ENCODE measurements around the gene CYREN. TPM values are rescaled to one million over a fixed set of nuclear protein-coding genes. Genes with fewer than 3 reads are reported as not detected.
A peak's percentile ranks its signal among the peaks of the same experiment; 100 is the strongest.

Gene CYREN
- total and polyA plus RNA-seq, 8 donors = 13.9 to 29.0 (median 23.8) TPM

DNA sequence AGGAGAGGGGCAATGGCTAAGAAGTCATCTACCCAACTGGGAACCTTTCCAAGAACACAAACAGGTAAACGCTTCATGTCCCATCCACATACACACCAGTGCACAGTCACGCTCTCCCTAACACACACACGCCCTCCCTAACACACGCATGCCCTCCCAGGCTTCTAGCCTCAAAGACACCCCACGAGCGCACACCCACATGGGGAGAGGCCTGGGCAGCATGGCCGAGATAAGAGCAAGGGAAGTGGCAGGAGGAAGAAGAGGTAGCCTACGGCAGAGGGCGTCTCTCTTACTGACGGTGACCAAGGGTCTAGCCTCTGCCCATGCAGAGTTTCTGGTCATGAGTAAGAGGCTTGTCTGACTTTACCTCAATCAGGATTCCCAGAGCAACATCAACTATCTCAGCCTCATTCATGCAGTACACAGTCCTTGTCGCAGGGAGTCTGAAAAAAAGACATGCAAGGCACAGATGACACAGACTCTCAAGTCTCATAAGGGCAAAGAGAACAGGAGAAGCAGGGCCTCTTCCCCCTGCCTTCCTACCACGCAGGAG lies 3.1 kb downstream of the CYREN start:
- Histone ChIP-seq H3K27me3 (no peaks in the 10 kb centered on the region), H3K4me3 (no peak overlapping the region), H3K4me1 (peaks cover 5 to 18% (median 13%) of the 10 kb centered on the region in 3 donors), H3K36me3 (peaks cover 0 to 28% (median 0%) of the 10 kb centered on the region in 3 donors), H3K27ac (peak overlapping the region in 2 of 4 donors; percentile 41 to 48), H3K9me3 (no peaks in the 10 kb centered on the region)
- DNase-seq (no peak), ATAC-seq (no peak), FAIRE-seq (no peak)
- 83 to 87% methylated on average over 12 of the region's 12 CpGs for WGBS, 2 donors
- TF ChIP-seq, protein P1, sequence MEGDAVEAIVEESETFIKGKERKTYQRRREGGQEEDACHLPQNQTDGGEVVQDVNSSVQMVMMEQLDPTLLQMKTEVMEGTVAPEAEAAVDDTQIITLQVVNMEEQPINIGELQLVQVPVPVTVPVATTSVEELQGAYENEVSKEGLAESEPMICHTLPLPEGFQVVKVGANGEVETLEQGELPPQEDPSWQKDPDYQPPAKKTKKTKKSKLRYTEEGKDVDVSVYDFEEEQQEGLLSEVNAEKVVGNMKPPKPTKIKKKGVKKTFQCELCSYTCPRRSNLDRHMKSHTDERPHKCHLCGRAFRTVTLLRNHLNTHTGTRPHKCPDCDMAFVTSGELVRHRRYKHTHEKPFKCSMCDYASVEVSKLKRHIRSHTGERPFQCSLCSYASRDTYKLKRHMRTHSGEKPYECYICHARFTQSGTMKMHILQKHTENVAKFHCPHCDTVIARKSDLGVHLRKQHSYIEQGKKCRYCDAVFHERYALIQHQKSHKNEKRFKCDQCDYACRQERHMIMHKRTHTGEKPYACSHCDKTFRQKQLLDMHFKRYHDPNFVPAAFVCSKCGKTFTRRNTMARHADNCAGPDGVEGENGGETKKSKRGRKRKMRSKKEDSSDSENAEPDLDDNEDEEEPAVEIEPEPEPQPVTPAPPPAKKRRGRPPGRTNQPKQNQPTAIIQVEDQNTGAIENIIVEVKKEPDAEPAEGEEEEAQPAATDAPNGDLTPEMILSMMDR (IDR thresholded peaks at IDR 0.05) = no peak
- intact Hi-C loops (cut with DNase I) = loop anchor here in 2 of 3 donors (10.0 kb wide), 2 partner anchors 173 to 183 kb away; partner anchors contain the start of gene AGBL3 (in 1 of the 2)

DNA sequence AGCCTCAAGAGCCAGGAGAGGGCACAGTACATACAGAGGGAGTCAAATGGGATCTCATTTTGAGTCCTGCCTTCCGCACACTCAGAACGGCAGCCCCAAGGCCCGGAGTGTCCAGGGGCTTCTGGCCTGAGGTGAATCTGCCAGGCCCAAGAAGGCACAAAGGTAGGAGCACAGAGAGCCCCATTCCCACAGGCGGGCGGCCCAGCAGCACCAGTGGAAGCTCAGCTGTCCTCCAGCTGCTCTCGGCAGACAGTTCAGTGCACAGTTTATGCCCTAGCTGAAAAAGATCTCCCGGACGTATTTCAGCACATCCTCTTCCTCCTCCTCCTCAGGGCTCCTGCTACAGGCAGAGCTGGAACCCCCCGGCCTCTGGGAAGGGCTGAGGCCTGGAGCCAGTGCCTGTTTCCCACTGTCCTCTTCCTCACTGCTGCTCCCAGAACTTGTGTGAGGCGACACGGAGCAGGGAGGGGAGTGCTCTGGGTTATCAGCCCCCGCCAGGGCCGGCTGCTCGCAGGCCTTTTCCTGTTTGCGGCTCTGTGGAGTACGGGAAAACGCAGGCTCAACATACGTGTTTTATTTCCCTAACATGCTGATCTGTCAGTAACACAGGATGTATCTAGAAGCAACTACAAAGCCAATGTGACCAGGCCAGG lies 4.0 kb downstream of the CYREN start:
- Histone ChIP-seq H3K27me3 (no peaks in the 10 kb centered on the region), H3K27ac (peak overlapping the region in 1 of 4 donors; percentile 22), H3K36me3 (peaks cover 0 to 28% (median 0%) of the 10 kb centered on the region in 3 donors), H3K4me1 (peaks cover 5 to 21% (median 13%) of the 10 kb centered on the region in 3 donors), H3K4me3 (no peak overlapping the region), H3K9me3 (no peaks in the 10 kb centered on the region)
- WGBS, 2 donors = 87 to 88% methylated on average over 18 of the region's 18 CpGs
- TF ChIP-seq, protein P1 (IDR thresholded peaks at IDR 0.05) = no peak
- intact Hi-C loops (cut with DNase I) = loop anchor here in 2 of 3 donors (10.0 kb wide), 2 partner anchors 172 to 182 kb away; partner anchors contain the start of gene AGBL3 (in 1 of the 2)
- FAIRE-seq = no peak
- peak in 1 of 6 donors; percentile 9 for DNase-seq
- no peak for ATAC-seq

DNA sequence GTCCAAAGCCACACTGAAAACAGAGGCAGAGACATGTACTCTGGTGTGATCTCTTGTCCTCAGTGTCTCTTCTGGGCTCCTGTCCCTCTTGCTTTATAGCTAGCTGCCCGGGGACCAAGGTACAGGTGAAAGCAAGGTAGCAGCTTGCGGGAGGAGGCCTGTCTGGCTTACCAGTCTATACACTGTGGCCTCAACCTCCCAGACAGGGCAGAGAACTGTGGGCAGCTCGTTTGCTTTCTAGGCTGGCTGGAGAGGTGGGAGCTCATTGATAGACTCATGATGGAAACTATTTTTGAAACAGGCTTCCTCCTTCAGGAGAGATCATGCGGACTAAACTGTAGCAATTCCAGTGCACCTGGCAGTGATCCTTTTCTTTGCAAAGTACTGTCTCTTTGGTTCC lies 4.6 kb downstream of the CYREN start:
- DNase-seq = no peak
- H3K9me3 ChIP-seq = no peaks in the 10 kb centered on the region
- H3K36me3 ChIP-seq = peaks cover 0 to 28% (median 0%) of the 10 kb centered on the region in 3 donors
- H3K4me3 ChIP-seq = no peak overlapping the region
- WGBS, 2 donors = 79 to 80% methylated on average over 4 of the region's 4 CpGs
- H3K4me1 ChIP-seq = peaks cover 5 to 27% (median 13%) of the 10 kb centered on the region in 3 donors
- TF ChIP-seq, protein P1 (IDR thresholded peaks at IDR 0.05) = no peak
- intact Hi-C loops (cut with DNase I) = loop anchor here in 2 of 3 donors (10.0 kb wide), 2 partner anchors 171 to 181 kb away; partner anchors contain the start of gene AGBL3 (in 1 of the 2)
- no peaks in the 10 kb centered on the region for H3K27me3 ChIP-seq
- no peak for ATAC-seq
- no peak for FAIRE-seq
- peak overlapping the region in 1 of 4 donors; percentile 22 for H3K27ac ChIP-seq

DNA sequence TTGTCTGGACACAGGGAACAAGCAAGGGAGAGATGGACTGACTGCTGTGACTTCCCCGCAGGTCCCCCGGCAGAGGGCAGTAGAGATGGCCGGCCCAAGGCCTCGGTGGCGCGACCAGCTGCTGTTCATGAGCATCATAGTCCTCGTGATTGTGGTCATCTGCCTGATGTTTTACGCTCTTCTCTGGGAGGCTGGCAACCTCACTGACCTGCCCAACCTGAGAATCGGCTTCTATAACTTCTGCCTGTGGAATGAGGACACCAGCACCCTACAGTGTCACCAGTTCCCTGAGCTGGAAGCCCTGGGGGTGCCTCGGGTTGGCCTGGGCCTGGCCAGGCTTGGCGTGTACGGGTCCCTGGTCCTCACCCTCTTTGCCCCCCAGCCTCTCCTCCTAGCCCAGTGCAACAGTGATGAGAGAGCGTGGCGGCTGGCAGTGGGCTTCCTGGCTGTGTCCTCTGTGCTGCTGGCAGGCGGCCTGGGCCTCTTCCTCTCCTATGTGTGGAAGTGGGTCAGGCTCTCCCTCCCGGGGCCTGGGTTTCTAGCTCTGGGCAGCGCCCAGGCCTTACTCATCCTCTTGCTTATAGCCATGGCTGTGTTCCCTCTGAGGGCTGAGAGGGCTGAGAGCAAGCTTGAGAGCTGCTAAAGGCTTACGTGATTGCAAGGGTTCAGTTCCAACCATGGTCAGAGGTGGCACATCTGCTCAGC lies 6.0 kb downstream of the CYREN start:
- H3K27me3 ChIP-seq = no peaks in the 10 kb centered on the region
- peak in 3 of 4 donors; percentile 5 to 21 (median 19) for ATAC-seq
- peaks cover 0 to 28% (median 0%) of the 10 kb centered on the region in 3 donors for H3K36me3 ChIP-seq
- H3K27ac ChIP-seq = no peak overlapping the region
- no peak for FAIRE-seq
- no peaks in the 10 kb centered on the region for H3K9me3 ChIP-seq
- WGBS, 2 donors = 85 to 86% methylated on average over 18 of the region's 18 CpGs
- intact Hi-C loops (cut with DNase I) = loop anchor here in 2 of 3 donors (10.0 kb wide), 2 partner anchors 170 to 180 kb away; partner anchors contain the start of gene AGBL3 (in 1 of the 2)
- TF ChIP-seq, protein P1 (IDR thresholded peaks at IDR 0.05) = no peak
- H3K4me1 ChIP-seq = peaks cover 5 to 41% (median 18%) of the 10 kb centered on the region in 3 donors
- DNase-seq = peak in 2 of 6 donors; percentile 35 to 71
- no peak overlapping the region for H3K4me3 ChIP-seq
